PC-3 (cell line): ENCODE results near the gene CDC6. TPM values are rescaled to one million over a fixed set of nuclear protein-coding genes. Genes with fewer than 3 reads are reported as not detected.

Experiments used
- ATAC-seq: fragments of 200-7000 bp; cut with Tn5 transposase; 2 replicates; pipeline ENCODE4 v1.9.1; 2020; ENCODE audit warnings: mild to moderate bottlenecking, moderate library complexity
- BruUV-seq: library from RNA; stranded (reverse); fragments of 400-500 nt; replicated peaks from 2 replicates; lab custom pipeline; 2021; lab: Mats Ljungman, UMichigan
- CTCF ChIA-PET: fragments of 300-600 bp; sonication (Branson Sonifier 250); formaldehyde crosslinking; loops from one replicate; lab custom pipeline; 2022; ENCODE audit warnings: antibody characterized with exemption; lab: Charles Lee
- POLR2A ChIA-PET: fragments of 300-600 bp; sonication (Branson Sonifier 250); formaldehyde crosslinking; loops from one replicate; lab custom pipeline; 2022; ENCODE audit warnings: antibody characterized with exemption; ENCODE audit not compliant: unreplicated experiment; lab: Charles Lee
- DNase-seq: peaks from one replicate; pipeline ENCODE4 v3.0.0-alpha.2; 2015
- H2AFZ ChIP-seq: fragments of 300-600 bp; sonication (generic); 2 replicates; pipeline ENCODE4 v1.6.0; 2016; ENCODE audit warnings: antibody characterized with exemption, low read length
- H3F3A ChIP-seq: fragments of 300-600 bp; sonication (generic); one replicate; pipeline ENCODE4 v1.6.0; 2017; ENCODE audit warnings: antibody characterized with exemption, low read length, control low read depth, mild to moderate bottlenecking; ENCODE audit not compliant: unreplicated experiment
- H3K27ac ChIP-seq: fragments of 300-600 bp; sonication (generic); 2 replicates; pipeline ENCODE4 v1.5.1; 2016; ENCODE audit warnings: mild to moderate bottlenecking, low read length
- H3K27me3 ChIP-seq: fragments of 300-600 bp; sonication (generic); 2 replicates; pipeline ENCODE4 v1.6.1; 2016; ENCODE audit warnings: low read length, mixed read lengths
- H3K36me3 ChIP-seq: fragments of 300-600 bp; sonication (generic); 2 replicates; pipeline ENCODE4 v1.6.1; 2016; ENCODE audit warnings: low read depth, mixed run types, low read length, mixed read lengths
- H3K4me1 ChIP-seq: fragments of 300-600 bp; sonication (generic); 2 replicates; pipeline ENCODE4 v1.5.1; 2016; ENCODE audit warnings: low read length; ENCODE audit not compliant: insufficient read depth
- H3K4me2 ChIP-seq: fragments of 300-600 bp; sonication (generic); 2 replicates; pipeline ENCODE4 v1.6.0; 2016; ENCODE audit warnings: low read length
- H3K4me3 ChIP-seq: fragments of 300-600 bp; sonication (generic); 2 replicates; pipeline ENCODE4 v1.5.1; 2016; ENCODE audit warnings: mild to moderate bottlenecking, low read length, mixed read lengths
- H3K79me2 ChIP-seq: fragments of 300-600 bp; sonication (generic); 2 replicates; pipeline ENCODE4 v1.6.1; 2017; ENCODE audit warnings: low read length, mixed read lengths
- H3K9ac ChIP-seq: fragments of 300-600 bp; sonication (generic); 2 replicates; pipeline ENCODE4 v1.6.0; 2016; ENCODE audit warnings: mild to moderate bottlenecking, low read length
- H3K9me2 ChIP-seq: fragments of 300-600 bp; sonication (generic); replicated peaks from 2 replicates; pipeline ENCODE4 v1.6.1; 2016; ENCODE audit warnings: mixed run types, low read length, mixed read lengths
- H3K9me3 ChIP-seq: fragments of 300-600 bp; sonication (generic); 2 replicates; pipeline ENCODE4 v1.6.1; 2016; ENCODE audit warnings: low read length, mixed read lengths
- H4K20me1 ChIP-seq: fragments of 300-600 bp; sonication (generic); 2 replicates; pipeline ENCODE4 v1.6.1; 2016; ENCODE audit warnings: low read length, mixed read lengths
- EZH2 ChIP-seq: fragments of 300-600 bp; sonication (generic); IDR thresholded peaks from one replicate; pipeline ENCODE4 v1.6.1; 2017; ENCODE audit warnings: antibody characterized with exemption, mild to moderate bottlenecking, low read length; ENCODE audit not compliant: unreplicated experiment
- EZH2phosphoT487 ChIP-seq: fragments of 300-600 bp; sonication (generic); IDR thresholded peaks from 2 replicates; pipeline ENCODE4 v1.6.1; 2018; ENCODE audit warnings: mild to moderate bottlenecking, antibody characterized with exemption, low read length, borderline replicate concordance
- intact Hi-C: fragments of 100-400 bp; cut with micrococcal nuclease; formaldehyde crosslinking; loops from 2 replicates; pipeline ENCODE4 v1.9.0; 2023
- total RNA-seq: library from RNA; depleted of rRNA; stranded (reverse); fragments of >200 nt; gene quantifications from 2 replicates; pipeline ENCODE4 v1.2.3, GENCODE V29; 2014
- TF ChIP-seq, protein P1 (sequence below): fragments of 300-600 bp; sonication (generic); conservative IDR thresholded peaks from 2 replicates; pipeline ENCODE4 v1.5.1; 2017; ENCODE audit warnings: antibody characterized with exemption, low read depth, mild to moderate bottlenecking, low read length

CDC6 gene
- total RNA-seq, 1 experiment from 2014 or later: 48.9 TPM

DNA sequence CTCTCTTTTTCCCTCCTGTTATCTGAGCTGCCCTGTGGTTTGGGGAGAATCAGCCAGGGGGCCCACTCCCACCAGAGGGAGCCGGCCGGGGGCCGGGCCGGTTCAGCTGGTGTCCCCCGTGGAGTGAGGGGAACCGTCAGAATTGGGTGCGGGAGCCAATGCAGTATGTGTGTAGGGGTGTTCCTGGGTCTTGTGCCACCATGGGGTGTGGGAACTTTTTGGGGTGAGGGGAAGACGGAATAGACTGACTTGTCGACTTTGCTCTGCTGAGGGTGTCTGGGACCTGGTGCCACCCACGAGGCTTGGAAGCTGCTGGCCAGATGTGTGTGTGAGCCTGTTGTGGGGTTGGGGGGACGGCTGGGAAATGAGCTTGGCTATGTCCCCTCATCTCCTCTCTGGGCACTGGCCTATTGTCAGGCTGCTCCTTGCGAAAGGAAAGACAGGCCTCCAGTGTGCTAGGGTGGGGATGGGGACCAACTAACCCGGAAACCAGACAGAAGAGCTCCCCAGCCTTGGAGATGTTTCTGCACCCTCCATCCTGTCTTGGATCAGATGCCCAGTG, 31.2 kb downstream of the CDC6 start:
- H3K4me1 ChIP-seq: peaks cover 74% of the 10 kb centered on the region
- no peak overlapping the region for H2AFZ ChIP-seq
- ChIA-PET POLR2A (interaction anchor here (0.6 kb wide), 1 partner anchor 22 kb away, joined by 3 read pairs; no protein-coding TSS in a partner anchor), CTCF (interaction anchor here (0.5 kb wide), 2 partner anchors 40 to 218 kb away, joined by 4 read pairs; partner anchors contain the start of gene NR1D1)
- no peak for TF ChIP-seq EZH2phosphoT487
- no peak for TF ChIP-seq EZH2
- TF ChIP-seq, protein P1, sequence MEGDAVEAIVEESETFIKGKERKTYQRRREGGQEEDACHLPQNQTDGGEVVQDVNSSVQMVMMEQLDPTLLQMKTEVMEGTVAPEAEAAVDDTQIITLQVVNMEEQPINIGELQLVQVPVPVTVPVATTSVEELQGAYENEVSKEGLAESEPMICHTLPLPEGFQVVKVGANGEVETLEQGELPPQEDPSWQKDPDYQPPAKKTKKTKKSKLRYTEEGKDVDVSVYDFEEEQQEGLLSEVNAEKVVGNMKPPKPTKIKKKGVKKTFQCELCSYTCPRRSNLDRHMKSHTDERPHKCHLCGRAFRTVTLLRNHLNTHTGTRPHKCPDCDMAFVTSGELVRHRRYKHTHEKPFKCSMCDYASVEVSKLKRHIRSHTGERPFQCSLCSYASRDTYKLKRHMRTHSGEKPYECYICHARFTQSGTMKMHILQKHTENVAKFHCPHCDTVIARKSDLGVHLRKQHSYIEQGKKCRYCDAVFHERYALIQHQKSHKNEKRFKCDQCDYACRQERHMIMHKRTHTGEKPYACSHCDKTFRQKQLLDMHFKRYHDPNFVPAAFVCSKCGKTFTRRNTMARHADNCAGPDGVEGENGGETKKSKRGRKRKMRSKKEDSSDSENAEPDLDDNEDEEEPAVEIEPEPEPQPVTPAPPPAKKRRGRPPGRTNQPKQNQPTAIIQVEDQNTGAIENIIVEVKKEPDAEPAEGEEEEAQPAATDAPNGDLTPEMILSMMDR: no peak
- H3K9me2 ChIP-seq: no peaks in the 10 kb centered on the region
- H3K9ac ChIP-seq: peak overlapping the region; percentile 95
- peaks cover 10% of the 10 kb centered on the region; the same call in 1 of the 2 replicates for H4K20me1 ChIP-seq
- no TSS peak for BruUV-seq
- no peaks in the 10 kb centered on the region for H3K9me3 ChIP-seq
- no peak overlapping the region for H3K27ac ChIP-seq
- no peaks in the 10 kb centered on the region for H3K36me3 ChIP-seq
- peaks cover 62% of the 10 kb centered on the region for H3K79me2 ChIP-seq
- intact Hi-C loops: no loop called here
- no peaks in the 10 kb centered on the region for H3F3A ChIP-seq
- no peak for ATAC-seq
- peak overlapping the region; percentile 99 for H3K4me3 ChIP-seq
- peak overlapping the region; percentile 93 for H3K4me2 ChIP-seq
- DNase-seq: no peak
- H3K27me3 ChIP-seq: no peaks in the 10 kb centered on the region

GRCh38 chr17:40319651-40320540, 32.2 kb downstream of the CDC6 start:
- Histone ChIP-seq H3F3A (no peaks in the 10 kb centered on the region), H2AFZ (no peak overlapping the region), H3K9ac (peak overlapping the region; percentile 10; the same call in 1 of the 2 replicates), H4K20me1 (peaks cover 10% of the 10 kb centered on the region; the same call in 1 of the 2 replicates), H3K36me3 (no peaks in the 10 kb centered on the region), H3K4me2 (peak overlapping the region; percentile 93), H3K27ac (no peak overlapping the region), H3K27me3 (no peaks in the 10 kb centered on the region), H3K79me2 (peaks cover 72% of the 10 kb centered on the region), H3K4me1 (peaks cover 67% of the 10 kb centered on the region), H3K9me2 (no peaks in the 10 kb centered on the region), H3K4me3 (peak overlapping the region; percentile 99), H3K9me3 (no peaks in the 10 kb centered on the region)
- ChIA-PET POLR2A (no interaction called here), CTCF (no interaction called here)
- intact Hi-C loops: no loop called here
- no TSS peak for BruUV-seq
- no peak for ATAC-seq
- TF ChIP-seq EZH2phosphoT487 (no peak), EZH2 (no peak)
- TF ChIP-seq, protein P1: no peak
- no peak for DNase-seq
